Measurements from ENCODE around the gene PRX. TPM values are rescaled to one million over a fixed set of nuclear protein-coding genes. Genes with fewer than 3 reads are reported as not detected.

Gene PRX
- total and polyA plus RNA-seq, 2 of the 4 experiments (the other 2 are of a cell fraction): 0.90 to 1.7 TPM

- no peak overlapping the region for H3K18ac ChIP-seq (ENCODE audit: low read depth, low read length)
- no peak overlapping the region for H3K4me3 ChIP-seq (ENCODE audit: insufficient read depth, low read depth, low read length)
- no CpG with 5 or more reads among the region's 11 CpGs for WGBS, 2 experiments (ENCODE audit: extremely low coverage in 2 of 2, insufficient read length in 1 of 2)
- no peak overlapping the region for H4K5ac ChIP-seq (ENCODE audit: low read depth, low read length)
- H3K79me1 ChIP-seq (ENCODE audit: low read depth in 1 of 2, low read length in 2 of 2): peaks cover 16 to 44% of the 10 kb centered on the region in 2 experiments; a peak in 3 of 4 replicates
- H2AFZ ChIP-seq (replicated peaks; ENCODE audit: low read length, poor library complexity): no peak overlapping the region
- peak overlapping the region; percentile 59; the same call in 1 of the 2 replicates for H3K23ac ChIP-seq (ENCODE audit: low read depth, low read length)
- H2BK15ac ChIP-seq (ENCODE audit: low read depth, low read length): no peak overlapping the region
- no peak overlapping the region for H4K8ac ChIP-seq (ENCODE audit: low read depth in 2 of 2, low read length in 2 of 2)
- DNase-seq (no peak), ATAC-seq (ENCODE audit: low read depth) (no peak)
- no peak overlapping the region for H3K27ac ChIP-seq (ENCODE audit: insufficient read depth, low read length)
- no peak overlapping the region for H3K9ac ChIP-seq (ENCODE audit: low read depth, low read length)
- dilution Hi-C loops (cut with HindIII; ENCODE audit: low sequenced_read_pairs, unreplicated experiment): no loop called here
- no peak overlapping the region for H3K14ac ChIP-seq (replicated peaks; ENCODE audit: low read depth, low read length)
- H2AK9ac ChIP-seq (replicated peaks; ENCODE audit: low read depth, low read length, poor library complexity): peak overlapping the region; percentile 31
- TF ChIP-seq CEBPB (IDR thresholded peaks at IDR 0.05; ENCODE audit: low read depth, low read length): no peak
- no peak for TF ChIP-seq SMC3 (IDR thresholded peaks at IDR 0.05; ENCODE audit: low read depth, low read length)
- TF ChIP-seq NFE2L2 (IDR thresholded peaks at IDR 0.05; ENCODE audit: low read depth, low read length): no peak
- no peak for TF ChIP-seq CHD1 (IDR thresholded peaks at IDR 0.05; ENCODE audit: low read depth, low read length)
- TF ChIP-seq ELK1 (IDR thresholded peaks at IDR 0.05; ENCODE audit: borderline replicate concordance, low read depth, low read length): no peak
- no TSS peak for BruUV-seq (replicated peaks)
- peaks cover 33% of the 10 kb centered on the region for H4K20me1 ChIP-seq (ENCODE audit: insufficient read depth, low read length)
- intact Hi-C loops (cut with micrococcal nuclease): loop anchor here (5.0 kb wide), 3 partner anchors 94 to 206 kb away; partner anchors contain the start of genes C19orf47 and PLD3
- no peaks in the 10 kb centered on the region for H3K9me3 ChIP-seq (ENCODE audit: control insufficient read depth, insufficient read depth, low read length)
- no peak overlapping the region for H3K4ac ChIP-seq (ENCODE audit: low read depth, low read length)
- no peak overlapping the region for H2BK120ac ChIP-seq (ENCODE audit: low read depth, low read length)
- H3K4me1 ChIP-seq (ENCODE audit: control insufficient read depth, insufficient read depth, low read length): peaks cover 2% of the 10 kb centered on the region
- ChIA-PET CTCF (no interaction called here), POLR2A (ENCODE audit: unreplicated experiment) (interaction anchor here (0.9 kb wide), 1 partner anchor 8 kb away, joined by 4 read pairs; no protein-coding TSS in a partner anchor)
- in situ Hi-C loops (cut with MboI; ENCODE audit: low sequenced_read_pairs): no loop called here
- no peaks in the 10 kb centered on the region for H3K27me3 ChIP-seq (ENCODE audit: control insufficient read depth, insufficient read depth, low read length)
- H2BK5ac ChIP-seq (ENCODE audit: low read depth, low read length, poor library complexity, severe bottlenecking): no peak overlapping the region
- peaks cover 19% of the 10 kb centered on the region for H3K36me3 ChIP-seq (ENCODE audit: control insufficient read depth, insufficient read depth, low read length)
- H2AK5ac ChIP-seq (ENCODE audit: low read depth, low read length): no peak overlapping the region
- H4K91ac ChIP-seq (ENCODE audit: insufficient read depth, low read depth, low read length): no peak overlapping the region
- peak overlapping the region; percentile 95 for H3K4me2 ChIP-seq (ENCODE audit: low read depth, low read length)
- H2BK20ac ChIP-seq (ENCODE audit: low read depth, low read length): 0 out of 2 replicates have a peak overlapping the region, but pooled peaks have one; percentile 18
- no peaks in the 10 kb centered on the region; the same call in 1 of the 2 replicates for H3K9me1 ChIP-seq (ENCODE audit: insufficient read depth, low read length)
- H3K56ac ChIP-seq (ENCODE audit: extremely low read depth, insufficient read depth, low read length): no peak overlapping the region
These were observed 28.6 kb upstream of the PRX start for GRCh38 chr19:40441719-40442253.
